ENCODE measurements around the gene GPR55. TPM values are rescaled to one million over a fixed set of nuclear protein-coding genes. Genes with fewer than 3 reads are reported as not detected.
A peak's percentile ranks its signal among the peaks of the same experiment; 100 is the strongest.

GPR55 gene
- total RNA-seq, 1 donor from 2014 or later = not detected

DNA sequence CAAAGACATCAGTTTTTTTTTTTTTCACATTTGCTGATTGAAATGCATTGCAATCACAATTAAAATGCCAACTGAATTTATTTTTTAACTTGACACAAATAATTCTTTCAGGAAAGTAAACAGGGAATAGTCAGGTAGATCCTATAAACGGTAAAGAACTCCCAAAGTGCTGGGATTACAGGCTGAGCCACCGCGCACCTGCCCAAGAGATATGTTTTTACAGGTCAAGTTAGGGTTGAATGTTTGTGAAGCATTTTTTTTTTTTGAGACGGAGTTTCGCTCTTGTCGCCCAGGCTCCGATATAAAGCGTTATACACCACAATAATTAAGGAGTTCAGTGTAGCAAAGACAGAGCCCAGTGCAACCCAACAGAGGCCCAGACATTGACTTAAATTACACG is 45.2 kb downstream of the GPR55 start:
- no peak for DNase-seq (ENCODE audit: low read depth)

DNA sequence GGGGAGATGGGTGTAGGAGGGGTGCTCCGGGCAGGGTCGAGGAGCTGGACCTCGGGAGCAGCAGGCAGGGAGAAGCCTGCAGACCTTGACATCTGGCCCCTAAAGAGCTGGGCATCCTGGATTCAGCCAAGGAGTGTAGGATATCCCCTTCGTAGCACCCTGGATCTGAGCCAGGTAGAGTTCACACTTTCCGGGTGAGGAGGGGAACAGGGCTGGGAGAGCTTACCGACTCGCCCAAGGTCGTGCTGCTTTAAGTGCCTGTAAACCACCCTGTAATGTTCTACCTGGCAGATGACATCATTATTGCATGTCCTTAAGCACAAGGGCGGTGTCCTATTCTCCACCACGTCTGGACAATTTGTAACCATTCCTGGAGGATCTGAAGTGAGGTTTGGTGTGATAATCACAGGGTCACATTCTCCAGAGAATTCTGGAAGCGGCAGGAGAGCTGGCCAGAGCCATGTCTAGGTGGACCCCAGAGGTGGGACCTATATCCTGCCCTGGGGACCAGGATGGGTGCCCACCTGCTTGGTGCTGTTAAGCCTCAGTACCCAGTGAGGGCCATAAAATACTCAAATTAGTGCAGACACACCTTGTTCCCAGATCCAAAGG is 45.7 kb downstream of the GPR55 start:
- DNase-seq (ENCODE audit: low read depth) = peak; percentile 64

DNA sequence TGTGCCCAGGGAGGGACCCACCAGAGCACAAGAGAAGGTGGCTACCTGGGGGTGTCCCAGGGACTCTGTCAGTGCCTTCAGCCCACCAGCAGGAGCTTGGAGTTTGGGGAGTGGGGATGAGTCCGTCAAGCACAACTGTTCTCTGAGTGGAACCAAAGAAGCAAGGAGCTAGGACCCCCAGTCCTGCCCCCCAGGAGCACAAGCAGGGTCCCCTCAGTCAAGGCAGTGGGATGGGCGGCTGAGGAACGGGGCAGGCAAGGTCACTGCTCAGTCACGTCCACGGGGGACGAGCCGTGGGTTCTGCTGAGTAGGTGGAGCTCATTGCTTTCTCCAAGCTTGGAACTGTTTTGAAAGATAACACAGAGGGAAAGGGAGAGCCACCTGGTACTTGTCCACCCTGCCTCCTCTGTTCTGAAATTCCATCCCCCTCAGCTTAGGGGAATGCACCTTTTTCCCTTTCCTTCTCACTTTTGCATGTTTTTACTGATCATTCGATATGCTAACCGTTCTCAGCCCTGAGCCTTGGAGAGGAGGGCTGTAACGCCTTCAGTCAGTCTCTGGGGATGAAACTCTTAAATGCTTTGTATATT is 46.3 kb downstream of the GPR55 start:
- DNase-seq (ENCODE audit: low read depth) = no peak

DNA sequence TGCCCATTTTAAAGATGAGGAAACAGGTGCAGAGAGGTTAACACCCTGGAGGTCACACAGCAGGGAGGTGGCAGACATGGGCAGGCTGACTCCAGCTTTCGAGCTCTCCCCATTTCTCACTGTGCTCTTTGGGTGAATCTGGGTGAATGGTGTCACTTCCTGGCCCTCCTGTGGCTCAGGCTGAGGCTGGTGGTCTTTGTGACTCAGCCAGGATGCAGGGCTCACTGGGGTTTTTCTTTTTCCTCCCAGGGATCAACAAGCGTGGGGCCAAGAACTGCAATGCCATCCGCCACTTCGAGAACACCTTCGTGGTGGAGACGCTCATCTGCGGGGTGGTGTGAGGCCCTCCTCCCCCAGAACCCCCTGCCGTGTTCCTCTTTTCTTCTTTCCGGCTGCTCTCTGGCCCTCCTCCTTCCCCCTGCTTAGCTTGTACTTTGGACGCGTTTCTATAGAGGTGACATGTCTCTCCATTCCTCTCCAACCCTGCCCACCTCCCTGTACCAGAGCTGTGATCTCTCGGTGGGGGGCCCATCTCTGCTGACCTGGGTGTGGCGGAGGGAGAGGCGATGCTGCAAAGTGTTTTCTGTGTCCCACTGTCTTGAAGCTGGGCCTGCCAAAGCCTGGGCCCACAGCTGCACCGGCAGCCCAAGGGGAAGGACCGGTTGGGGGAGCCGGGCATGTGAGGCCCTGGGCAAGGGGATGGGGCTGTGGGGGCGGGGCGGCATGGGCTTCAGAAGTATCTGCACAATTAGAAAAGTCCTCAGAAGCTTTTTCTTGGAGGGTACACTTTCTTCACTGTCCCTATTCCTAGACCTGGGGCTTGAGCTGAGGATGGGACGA is 47.1 kb downstream of the GPR55 start:
- no peak for DNase-seq (ENCODE audit: low read depth)

DNA sequence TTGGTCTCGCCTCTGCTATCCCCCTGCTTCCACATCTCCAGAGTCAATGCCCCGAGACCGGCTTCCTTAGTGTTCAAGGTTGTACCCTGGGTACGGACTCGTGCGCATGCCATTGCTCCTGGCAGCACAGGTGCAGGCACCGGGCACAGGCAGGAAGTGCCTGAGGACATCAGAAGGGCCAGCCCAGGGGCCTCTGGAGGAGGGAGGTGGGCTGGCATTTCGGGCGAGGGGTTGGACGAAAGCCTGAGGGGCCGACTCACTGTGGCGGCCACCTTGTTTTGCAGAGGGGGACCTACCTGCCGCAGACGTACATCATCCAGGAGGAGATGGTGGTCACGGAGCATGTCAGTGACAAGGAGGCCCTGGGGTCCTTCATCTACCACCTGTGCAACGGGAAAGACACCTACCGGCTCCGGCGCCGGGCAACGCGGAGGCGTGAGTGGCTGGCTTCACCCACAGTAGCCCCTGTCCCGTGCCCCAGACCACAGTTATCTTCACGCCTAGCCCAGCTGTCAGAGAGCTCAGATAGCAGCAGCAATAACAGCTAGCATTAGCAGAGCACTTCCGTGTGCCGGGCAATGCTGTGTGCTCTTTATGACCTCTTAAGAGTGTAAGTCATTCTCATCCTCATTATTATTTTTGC is 47.8 kb downstream of the GPR55 start:
- no peak for DNase-seq (ENCODE audit: low read depth)

DNA sequence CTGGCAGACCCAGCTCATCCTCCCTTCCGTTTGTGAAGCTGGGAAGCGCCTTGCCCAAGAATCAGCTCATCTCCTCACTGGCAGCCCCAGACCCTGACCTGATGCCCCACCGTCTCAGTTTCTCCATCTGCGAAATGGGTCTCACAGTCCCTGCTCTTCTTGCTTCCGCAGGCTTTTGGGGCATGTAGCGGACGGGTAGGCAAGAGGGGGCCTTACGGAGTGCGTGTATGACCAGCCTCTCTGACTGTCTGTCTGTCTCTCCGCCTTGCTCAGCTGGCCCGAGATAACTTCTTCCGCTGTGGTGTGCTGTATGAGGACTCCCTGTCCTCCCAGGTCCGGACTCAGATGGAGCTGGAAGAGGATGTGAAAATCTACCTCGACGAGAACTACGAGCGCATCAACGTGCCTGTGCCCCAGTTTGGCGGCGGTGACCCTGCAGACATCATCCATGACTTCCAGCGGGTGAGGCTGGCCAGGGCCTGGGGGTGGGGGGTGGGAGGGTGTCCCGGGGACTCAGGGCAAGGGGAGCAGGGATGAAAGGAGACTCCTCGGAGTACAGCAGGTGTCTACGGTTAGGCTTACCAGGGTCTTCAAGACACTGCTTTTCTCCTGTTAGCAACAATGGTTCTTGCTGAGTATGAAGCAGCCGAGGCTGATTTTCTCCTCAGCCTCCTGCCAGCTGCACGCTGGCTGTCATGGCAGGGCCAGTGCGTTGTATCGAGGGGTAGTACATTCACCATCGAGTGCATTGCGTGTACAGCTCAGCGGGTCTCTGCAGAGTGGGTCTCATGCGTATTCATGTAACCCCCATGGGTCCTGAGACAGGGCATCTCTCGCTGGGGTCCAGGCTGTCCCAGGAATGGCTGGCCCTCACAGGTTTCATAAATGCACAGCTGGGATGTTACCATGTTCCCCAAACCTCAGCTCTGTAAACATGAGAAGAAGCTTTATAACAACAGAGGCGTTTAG is 49.4 kb downstream of the GPR55 start:
- DNase-seq (ENCODE audit: low read depth) = no peak

DNA sequence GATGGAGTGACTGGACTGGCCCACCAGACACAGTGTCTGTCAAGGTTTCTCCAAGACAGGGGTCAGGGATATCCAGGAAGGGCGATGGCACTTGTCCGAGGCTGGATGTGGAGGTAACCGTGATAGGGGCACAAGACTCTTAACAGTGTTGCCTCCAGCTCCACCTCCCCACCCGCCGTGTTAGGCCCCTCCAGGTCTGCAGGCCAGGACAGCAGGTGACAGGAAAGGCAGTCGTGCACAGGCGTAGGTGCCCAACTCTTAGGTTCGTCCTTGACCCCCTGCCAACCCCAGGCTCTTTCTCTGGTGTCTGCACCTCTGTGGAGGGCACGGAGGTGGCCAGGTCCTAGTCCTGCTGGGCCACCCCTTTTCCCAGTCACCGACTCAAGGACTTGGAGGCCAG is 50.2 kb downstream of the GPR55 start:
- DNase-seq (ENCODE audit: low read depth) = no peak

DNA sequence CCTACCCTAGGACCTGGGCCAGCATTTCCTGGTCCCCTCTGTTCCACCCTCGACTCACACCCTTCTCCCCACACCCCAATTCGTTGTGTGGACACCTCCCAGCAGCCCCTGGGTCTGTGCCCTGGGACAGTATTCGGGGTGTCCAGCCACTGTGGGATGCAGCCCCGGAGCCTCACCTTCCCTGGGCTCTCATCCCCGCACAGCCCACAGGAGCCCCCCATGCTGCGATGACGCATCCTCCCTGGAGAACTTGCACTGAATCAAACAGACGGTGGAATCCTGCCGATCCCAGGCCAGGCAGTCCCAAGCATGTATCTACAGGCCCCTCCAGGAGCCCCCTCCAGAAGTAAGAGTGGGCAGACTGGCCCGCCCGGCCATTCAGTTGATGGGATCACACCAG is 50.6 kb downstream of the GPR55 start:
- no peak for DNase-seq (ENCODE audit: low read depth)

DNA sequence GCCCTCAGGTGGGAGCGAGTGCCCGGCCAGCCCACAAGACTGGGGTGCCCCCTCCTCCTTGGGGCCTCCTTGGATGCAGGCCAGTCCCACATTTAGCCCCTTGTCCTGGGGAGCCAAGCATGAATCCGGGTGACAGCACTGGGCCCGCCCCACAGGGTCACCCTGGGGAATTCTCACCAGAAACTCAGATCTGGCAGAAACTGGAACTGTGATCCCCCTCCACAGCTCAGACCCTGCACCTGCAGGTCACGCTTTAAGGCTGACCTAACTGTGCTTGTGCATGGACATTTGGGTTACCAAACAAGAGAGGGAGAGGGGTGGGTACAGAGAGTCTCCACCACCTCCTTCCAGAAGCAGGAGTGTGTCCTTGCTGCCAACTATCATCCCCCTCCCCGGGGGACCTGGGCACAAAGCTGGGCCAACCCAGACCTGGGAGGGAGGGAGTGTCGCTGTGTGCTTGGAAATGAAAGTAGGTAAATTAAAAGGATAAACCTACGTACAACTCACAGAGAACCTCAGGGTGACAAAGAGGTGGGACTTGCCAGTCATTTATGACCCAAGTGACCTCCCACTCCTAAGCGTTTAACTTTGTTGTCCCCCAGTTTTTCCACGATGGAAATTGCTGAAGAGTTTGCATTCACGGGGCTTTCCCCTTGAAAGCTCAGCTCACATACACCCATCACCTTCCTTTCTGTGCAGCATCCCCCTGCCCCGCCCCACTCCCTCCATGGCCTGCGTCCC is 51.2 kb downstream of the GPR55 start:
- DNase-seq (ENCODE audit: low read depth) = no peak

DNA sequence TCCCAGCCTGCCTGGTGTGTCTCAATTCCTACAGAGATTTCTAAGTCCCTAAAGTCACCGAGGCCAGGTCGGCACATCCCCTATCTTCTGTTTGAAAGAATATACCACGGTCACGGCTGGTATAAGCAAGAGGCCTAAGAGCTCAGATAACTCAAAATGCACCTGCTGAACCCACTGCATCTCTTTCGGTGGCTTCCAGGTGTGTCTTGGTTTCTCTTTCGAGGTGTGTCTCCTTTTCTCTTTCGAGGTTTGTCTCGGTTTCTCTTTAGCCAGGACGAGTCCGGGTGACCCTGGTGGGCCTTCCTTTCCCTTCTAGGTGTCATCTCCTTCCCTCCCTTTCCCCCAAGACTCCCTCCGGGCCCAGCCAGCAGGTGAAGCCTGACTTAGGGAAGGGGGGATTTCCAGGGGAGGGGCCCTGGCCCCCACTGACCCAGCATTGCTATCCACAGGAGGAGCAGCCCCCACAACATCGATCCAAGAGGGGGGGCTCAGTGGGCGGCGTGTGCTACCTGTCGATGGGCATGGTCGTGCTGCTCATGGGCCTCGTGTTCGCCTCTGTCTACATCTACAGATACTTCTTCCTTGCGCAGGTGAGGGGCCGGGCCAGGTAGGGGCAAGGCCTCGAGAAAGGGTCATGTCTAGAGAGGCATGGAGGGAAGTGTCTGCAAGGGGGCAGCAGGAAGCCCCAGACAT is 51.9 kb downstream of the GPR55 start:
- DNase-seq (ENCODE audit: low read depth) = no peak

DNA sequence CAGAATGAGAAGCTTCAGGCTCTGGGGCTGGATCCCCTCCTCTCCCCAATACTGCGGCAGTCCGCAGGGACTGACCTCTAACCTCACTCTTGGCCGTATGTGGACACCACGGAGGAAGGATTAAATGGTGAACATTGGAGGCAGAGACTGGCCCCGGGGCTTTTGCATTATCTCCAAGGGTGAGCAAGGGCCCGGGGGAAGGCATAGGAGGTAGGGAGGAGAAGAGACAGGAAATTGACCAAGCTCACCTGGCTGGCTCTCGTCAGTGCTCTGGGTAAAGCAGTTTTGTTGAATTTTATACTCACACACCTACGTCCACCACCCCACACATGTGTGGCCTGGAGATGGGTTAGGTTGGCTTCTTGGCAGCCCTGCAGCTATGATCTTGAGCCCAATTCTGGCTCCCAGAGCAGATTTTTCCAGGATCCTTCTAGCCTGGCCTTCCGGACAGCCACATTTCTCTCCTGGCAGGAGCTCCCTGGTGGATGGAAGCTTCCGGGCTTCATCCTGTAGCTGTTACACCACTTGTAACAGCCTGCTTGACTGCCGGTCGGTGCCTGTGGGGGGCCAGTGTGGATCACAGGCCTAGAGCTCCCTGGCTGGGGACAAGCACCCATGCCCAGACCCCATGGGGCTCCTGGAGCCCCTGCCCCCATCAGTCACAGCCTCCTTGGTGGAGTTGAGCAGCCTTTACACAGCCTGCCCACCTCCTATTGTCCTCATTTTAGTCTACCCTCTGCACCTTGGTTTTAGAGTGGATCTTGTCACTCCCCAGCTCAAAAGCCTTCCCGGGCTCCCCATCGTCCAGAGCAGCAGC is 52.7 kb downstream of the GPR55 start:
- DNase-seq (ENCODE audit: low read depth) = no peak

DNA sequence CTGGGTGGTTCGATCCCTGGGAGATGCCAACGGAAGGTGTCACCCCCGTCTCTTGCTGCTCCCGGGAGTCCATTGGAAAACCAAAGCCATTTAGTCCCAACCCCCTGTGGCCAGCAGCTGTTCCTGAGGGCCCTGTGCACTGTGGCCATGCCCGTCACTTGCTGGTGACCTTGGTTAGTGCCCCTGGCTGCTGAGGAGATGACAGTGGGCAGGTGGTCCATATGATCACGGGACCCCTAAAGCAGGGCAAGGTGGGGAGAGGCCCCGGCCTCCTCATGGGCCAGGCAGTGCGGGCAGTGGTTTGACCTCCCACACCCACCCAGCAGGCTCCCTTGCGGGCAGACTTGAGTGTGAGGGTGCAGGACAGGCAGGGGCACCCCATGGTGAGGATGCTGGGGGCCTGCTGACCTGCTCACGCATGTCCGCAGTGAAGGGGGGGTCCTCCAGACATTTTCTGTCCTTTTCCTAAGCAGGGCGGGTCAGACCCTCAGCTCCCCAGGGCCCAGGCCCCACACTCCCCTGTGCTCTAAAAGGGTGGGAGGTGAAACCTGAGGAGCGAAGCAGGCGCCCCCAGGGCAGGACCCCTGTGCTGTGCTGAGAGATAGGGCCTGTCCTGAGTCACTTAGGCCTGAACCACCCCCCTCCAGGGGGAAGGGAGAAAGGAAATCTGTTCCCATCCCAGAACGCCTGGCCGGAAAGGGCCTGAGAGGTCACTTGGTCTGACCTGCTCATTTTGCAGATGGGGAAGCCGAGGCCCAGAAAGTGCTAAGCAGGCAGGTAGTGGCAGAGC is 53.5 kb downstream of the GPR55 start:
- DNase-seq (ENCODE audit: low read depth) = no peak

DNA sequence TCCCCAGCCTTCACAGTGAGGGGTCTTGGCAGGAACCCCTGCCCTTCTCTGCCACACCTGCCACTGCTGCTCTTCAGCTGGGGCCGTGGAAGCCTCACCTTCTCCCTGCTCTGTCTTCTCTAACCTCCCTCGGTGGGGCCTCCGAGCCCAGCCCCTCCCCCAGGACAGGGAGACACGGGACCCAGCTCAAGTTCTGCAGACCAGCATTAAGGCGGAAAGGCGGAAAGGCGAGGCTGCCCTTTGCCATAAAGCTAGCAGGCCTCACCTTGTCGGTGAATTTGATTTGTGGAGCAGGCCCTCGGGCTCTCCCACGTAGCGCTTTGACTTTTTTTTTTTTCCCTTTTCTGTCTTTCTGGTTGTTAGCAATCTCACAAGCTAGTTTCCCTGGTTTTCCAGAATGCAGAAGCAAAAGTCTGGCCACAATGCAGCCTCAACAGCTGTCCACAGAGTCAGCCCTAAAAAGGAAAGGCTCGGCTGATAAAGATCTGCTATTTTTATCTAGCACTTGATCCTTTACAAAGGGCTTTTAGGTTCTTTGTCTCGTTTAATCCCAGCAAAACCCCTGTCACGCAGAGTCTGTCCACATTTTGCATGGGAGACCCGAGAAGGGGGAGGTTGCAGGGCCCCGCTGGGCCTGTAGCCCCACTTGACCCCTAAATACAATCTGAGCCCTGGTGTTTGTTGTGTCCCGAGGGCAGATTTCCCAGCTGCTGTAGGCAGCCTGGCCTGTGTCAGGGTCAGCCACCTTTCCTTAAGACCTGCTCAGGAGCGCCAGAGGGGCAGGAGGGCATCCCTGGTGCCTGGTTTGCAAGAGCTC is 54.3 kb downstream of the GPR55 start:
- no peak for DNase-seq (ENCODE audit: low read depth)

DNA sequence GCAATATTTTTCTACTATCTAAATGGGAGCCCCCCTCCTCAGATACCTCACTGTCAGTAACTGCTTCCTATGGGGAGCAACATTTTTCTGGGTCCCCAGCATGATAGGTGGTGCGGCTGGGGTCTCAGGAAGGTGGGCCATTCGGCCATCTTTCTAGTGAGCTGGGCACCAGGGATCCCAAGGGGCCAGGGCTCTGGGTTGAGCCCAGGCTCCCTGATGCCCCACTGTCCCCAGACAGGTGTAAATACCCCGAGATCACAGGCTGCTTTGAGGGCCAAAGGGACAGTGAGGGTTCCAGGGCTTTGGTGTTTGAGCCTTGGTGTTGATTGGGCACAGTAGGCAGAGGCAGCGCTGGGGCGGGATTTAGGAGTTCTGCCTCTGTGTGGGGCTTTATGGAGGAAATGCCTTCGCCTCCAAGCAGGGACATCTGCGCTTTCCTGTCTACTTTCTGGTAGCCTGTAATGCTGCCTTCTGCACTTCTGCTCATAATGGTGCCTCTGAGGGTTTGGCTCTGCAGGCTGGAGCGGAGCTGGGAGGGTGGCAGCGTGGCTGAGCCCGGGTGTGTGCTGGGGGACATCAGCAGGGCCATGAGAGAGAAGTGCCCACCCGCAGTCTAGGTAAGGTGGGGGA is 55.0 kb downstream of the GPR55 start:
- DNase-seq (ENCODE audit: low read depth) = no peak

DNA sequence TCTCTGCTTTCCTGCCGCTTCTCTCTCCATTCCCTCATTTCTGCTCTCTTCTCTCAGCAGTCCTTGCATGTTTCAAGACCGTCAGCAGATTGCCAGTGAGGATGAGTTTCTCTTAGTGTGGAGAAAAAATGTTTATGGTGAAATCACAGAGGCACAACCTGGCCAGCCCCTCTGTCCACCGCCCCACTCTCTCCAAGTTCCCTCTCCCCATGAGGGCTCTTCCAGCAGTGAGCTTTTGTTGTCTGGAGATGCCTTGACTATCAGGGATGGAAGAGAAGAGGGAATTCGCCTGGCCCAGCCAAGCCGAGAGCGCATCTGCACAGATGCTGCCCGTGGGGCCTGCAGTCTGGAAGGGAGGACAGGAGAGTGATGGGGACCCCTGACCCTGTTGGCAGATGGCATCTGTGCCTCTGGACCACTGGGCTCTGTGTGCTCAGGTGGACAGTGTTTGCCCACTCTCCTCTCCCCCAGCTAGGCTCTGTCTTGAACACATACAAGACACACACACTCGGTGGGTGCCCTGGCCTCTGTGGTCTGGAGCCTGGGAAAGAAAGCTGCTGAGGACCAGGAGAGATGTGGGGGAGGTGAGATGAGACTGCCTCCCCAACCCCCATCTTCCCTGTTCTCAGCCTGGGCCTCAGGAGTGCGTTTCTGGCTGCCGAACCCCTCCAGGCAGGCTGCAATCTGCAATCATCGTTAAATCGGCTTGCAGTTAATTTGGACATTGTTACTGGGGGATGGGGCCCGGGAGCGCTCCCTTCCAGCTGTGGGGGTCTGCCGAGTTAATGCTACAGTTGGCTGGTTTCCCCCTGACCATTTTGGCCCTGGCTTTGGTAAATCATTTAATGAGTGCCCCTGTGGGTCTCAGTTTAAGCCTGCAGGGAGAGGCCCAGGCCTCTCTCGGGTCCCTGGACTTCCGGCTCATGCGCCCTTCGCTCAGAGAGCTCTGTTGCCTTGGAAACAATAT is 55.8 kb downstream of the GPR55 start:
- no peak for DNase-seq (ENCODE audit: low read depth)
